OCI-LY1 (cell line): ENCODE data around the gene DHRS3.

Experiments
- CTCF ChIP-seq: fragments of 200-600 bp; sonication (generic), shearing (Covaris generic); IDR thresholded peaks from 2 replicates; pipeline ENCODE4 v1.5.1; 2017; ENCODE audit warnings: mild to moderate bottlenecking, antibody characterized with exemption, low read length, moderate library complexity, mixed read lengths
- EZH2 ChIP-seq: fragments of 200-600 bp; sonication (generic), shearing (Covaris generic); IDR thresholded peaks from 2 replicates; pipeline ENCODE4 v1.8.0; 2017; ENCODE audit warnings: borderline replicate concordance, mixed run types, mild to moderate bottlenecking, antibody characterized with exemption, low read length, moderate library complexity, mixed read lengths

DNA sequence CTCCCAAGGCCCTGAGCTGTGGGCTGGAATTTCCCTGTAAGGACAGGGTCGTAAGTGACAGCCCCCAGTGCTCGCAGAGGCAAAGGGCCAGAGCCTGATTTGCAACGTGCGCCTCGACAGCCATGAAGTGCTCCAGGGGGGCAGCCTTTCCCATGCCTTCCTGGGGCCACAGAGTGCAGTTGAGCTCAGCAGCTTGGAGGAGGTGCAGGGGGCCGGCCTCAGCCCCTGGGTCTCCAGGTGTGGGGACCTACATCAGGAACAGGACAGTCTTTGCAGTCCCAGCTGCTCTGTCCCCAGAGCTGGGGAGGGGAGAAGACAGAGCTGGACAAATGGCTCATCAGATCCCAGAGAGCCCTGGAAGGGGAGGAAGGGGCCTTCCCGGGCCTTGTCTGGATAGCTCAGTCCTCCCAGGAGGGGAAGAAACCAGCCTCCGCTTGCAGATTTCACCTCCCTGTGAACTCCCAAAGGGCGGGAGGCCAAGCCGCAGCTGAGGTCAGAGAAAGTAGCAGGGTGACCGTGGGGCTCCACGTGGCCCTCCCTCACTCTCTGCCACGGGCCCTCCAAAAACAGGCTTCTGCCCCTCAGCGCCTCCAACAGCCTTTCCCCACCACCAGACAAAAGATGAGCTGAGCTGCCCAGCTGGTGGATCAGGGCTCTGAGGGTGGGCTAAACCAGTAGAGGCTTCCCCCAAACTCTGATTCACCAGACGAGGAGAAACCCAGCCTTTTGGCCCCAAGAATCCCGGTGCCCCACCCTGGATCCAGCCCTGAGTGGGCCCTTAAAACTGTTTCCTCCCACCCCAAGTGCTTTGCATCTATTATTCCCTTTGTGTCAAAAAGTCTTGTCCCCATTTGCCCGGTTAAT, 76.5 kb downstream of the DHRS3 start:
- TF ChIP-seq CTCF (no peak), EZH2 (no peak)
